Activated B cell treated with CpG ODN at 0.5 μM for 24 hours (primary cell): Measurements from ENCODE around the gene KRTAP19-1. TPM values are rescaled to one million over a fixed set of nuclear protein-coding genes. Genes with fewer than 3 reads are reported as not detected.

Experiments
- ATAC-seq: fragments of 200-7000 bp; cut with Tn5 transposase; one replicate; pipeline ENCODE4 v1.10.0; 2021; ENCODE audit warnings: low read depth, mild to moderate bottlenecking, moderate library complexity
- CTCF ChIA-PET: fragments of 350-600 bp; sonication (Branson Sonifier 250); formaldehyde crosslinking; loops from one replicate; lab custom pipeline; 2021; ENCODE audit warnings: antibody characterized with exemption; lab: Charles Lee
- POLR2A ChIA-PET: fragments of 350-600 bp; sonication (Branson Sonifier 250); formaldehyde crosslinking; loops from one replicate; lab custom pipeline; 2021; ENCODE audit warnings: antibody characterized with exemption; lab: Charles Lee
- DNase-seq: peaks from one replicate; pipeline ENCODE4 v3.0.0; 2022
- H3K27ac Mint-ChIP-seq: one replicate; pipeline ENCODE4 v1.8.0; 2020; ENCODE audit warnings: mixed read lengths
- H3K27me3 Mint-ChIP-seq: one replicate; pipeline ENCODE4 v1.8.0; 2021; ENCODE audit warnings: mixed read lengths
- H3K36me3 Mint-ChIP-seq: one replicate; pipeline ENCODE4 v1.8.0; 2021; ENCODE audit warnings: low read depth, mixed read lengths
- H3K4me1 Mint-ChIP-seq: one replicate; pipeline ENCODE4 v1.8.0; 2021; ENCODE audit warnings: mixed read lengths
- H3K4me3 Mint-ChIP-seq: one replicate; pipeline ENCODE4 v1.8.0; 2020; ENCODE audit warnings: mild to moderate bottlenecking, mixed read lengths
- H3K9me3 Mint-ChIP-seq: one replicate; pipeline ENCODE4 v1.8.0; 2020; ENCODE audit warnings: mixed read lengths
- CTCF ChIP-seq: fragments of 200-600 bp; IDR thresholded peaks from one replicate; pipeline ENCODE4 v1.8.0; 2022; ENCODE audit warnings: antibody characterized with exemption, mild to moderate bottlenecking
- intact Hi-C: fragments of 100-400 bp; cut with micrococcal nuclease; formaldehyde crosslinking; loops from one replicate; pipeline ENCODE4 v1.15.1; 2024
- total RNA-seq: library from RNA; stranded (reverse); gene quantifications from 2 replicates; pipeline ENCODE4 v1.2.3, GENCODE V29; 2022

Gene KRTAP19-1
- total RNA-seq, 1 donor from 2014 or later: not detected

- Mint-ChIP-seq H3K27me3 (no peaks in the 10 kb centered on the region), H3K4me3 (no peak overlapping the region), H3K9me3 (peaks cover 3% of the 10 kb centered on the region), H3K4me1 (no peaks in the 10 kb centered on the region), H3K36me3 (no peaks in the 10 kb centered on the region), H3K27ac (no peak overlapping the region)
- ChIA-PET POLR2A (no interaction called here), CTCF (no interaction called here)
- TF ChIP-seq CTCF: no peak
- ATAC-seq: no peak
- intact Hi-C loops: no loop called here
- DNase-seq: no peak
Observed at GRCh38 chr21:30434033-30434631, 46.0 kb downstream of the KRTAP19-1 start.

GRCh38 chr21:30430170-30430655 lies 50.0 kb downstream of the KRTAP19-1 start, which contains the start of gene KRTAP13-4:
KRTAP13-4 (plus strand) TSS chr21:30430220; CDS start chr21:30430276, 56 bp downstream.
- ATAC-seq (no peak), DNase-seq (no peak)
- TF ChIP-seq CTCF: no peak
- Mint-ChIP-seq H3K36me3 (no peaks in the 10 kb centered on the region), H3K9me3 (no peaks in the 10 kb centered on the region), H3K27me3 (no peaks in the 10 kb centered on the region), H3K27ac (no peak within 1 kb of the TSS), H3K4me3 (no peak within 1 kb of the TSS), H3K4me1 (no peaks in the 10 kb centered on the region)
- CTCF ChIA-PET: no interaction called here
- POLR2A ChIA-PET: no interaction called here
- intact Hi-C loops: no loop called here

Other genes with a start within 250 kb of the KRTAP19-1 start
- not detected in 2 replicates for gene KRTAP24-1, start 197.4 kb downstream of the KRTAP19-1 start, total RNA-seq
- not detected in 2 replicates for gene KRTAP25-1, start 190.9 kb downstream of the KRTAP19-1 start, total RNA-seq
- not detected in 2 replicates for gene KRTAP26-1, start 160.1 kb downstream of the KRTAP19-1 start, total RNA-seq
- gene KRTAP27-1, start 142.7 kb downstream of the KRTAP19-1 start, total RNA-seq: not detected in 2 replicates
- gene KRTAP23-1, start 131.8 kb downstream of the KRTAP19-1 start, total RNA-seq: not detected in 2 replicates
- gene KRTAP13-2, start 108.1 kb downstream of the KRTAP19-1 start, total RNA-seq: not detected in 2 replicates
- not detected in 2 replicates for gene KRTAP13-1, start 84.3 kb downstream of the KRTAP19-1 start, total RNA-seq
- gene KRTAP13-3, start 54.4 kb downstream of the KRTAP19-1 start, total RNA-seq: not detected in 2 replicates
- gene KRTAP13-4, start 50.1 kb downstream of the KRTAP19-1 start, total RNA-seq: not detected in 2 replicates
- gene KRTAP15-1, start 40.1 kb downstream of the KRTAP19-1 start, total RNA-seq: not detected in 2 replicates
- not detected in 2 replicates for gene KRTAP19-2, start 7.1 kb upstream of the KRTAP19-1 start, total RNA-seq
- gene KRTAP19-3, start 11.6 kb upstream of the KRTAP19-1 start, total RNA-seq: not detected in 2 replicates
- gene KRTAP19-4, start 16.8 kb upstream of the KRTAP19-1 start, total RNA-seq: not detected in 2 replicates
- gene KRTAP19-5, start 21.8 kb upstream of the KRTAP19-1 start, total RNA-seq: not detected in 2 replicates
- not detected in 2 replicates for gene KRTAP19-6, start 61.5 kb upstream of the KRTAP19-1 start, total RNA-seq
- not detected in 2 replicates for gene KRTAP19-7, start 80.9 kb upstream of the KRTAP19-1 start, total RNA-seq
- gene KRTAP22-2, start 110.0 kb upstream of the KRTAP19-1 start, total RNA-seq: not detected in 2 replicates
- gene KRTAP6-3, start 112.1 kb upstream of the KRTAP19-1 start, total RNA-seq: not detected in 2 replicates
- not detected in 2 replicates for gene KRTAP6-2, start 118.5 kb upstream of the KRTAP19-1 start, total RNA-seq
- gene KRTAP22-1, start 120.7 kb upstream of the KRTAP19-1 start, total RNA-seq: not detected in 2 replicates
- not detected in 2 replicates for gene KRTAP6-1, start 133.6 kb upstream of the KRTAP19-1 start, total RNA-seq
- gene KRTAP20-1, start 136.1 kb upstream of the KRTAP19-1 start, total RNA-seq: not detected in 2 replicates
- gene KRTAP20-4, start 140.3 kb upstream of the KRTAP19-1 start, total RNA-seq: not detected in 2 replicates
- not detected in 2 replicates for gene KRTAP20-2, start 154.8 kb upstream of the KRTAP19-1 start, total RNA-seq
- gene KRTAP20-3, start 162.5 kb upstream of the KRTAP19-1 start, total RNA-seq: not detected in 2 replicates
- gene KRTAP21-3, start 238.4 kb upstream of the KRTAP19-1 start, total RNA-seq: not detected in 2 replicates